Smooth muscle cell (in vitro differentiated cells): Measurements from ENCODE around the gene ZFAND3. TPM values are rescaled to one million over a fixed set of nuclear protein-coding genes. Genes with fewer than 3 reads are reported as not detected.

Experiments
- DNase-seq: peaks from one replicate; lab custom pipeline; 2025; ENCODE audit not compliant: unreplicated experiment; lab: John Stamatoyannopoulos, UW
- H2AFZ ChIP-seq: fragments of 200-600 bp; sonication (generic); 2 replicates; pipeline ENCODE4 v1.6.0; 2016; ENCODE audit warnings: antibody characterized with exemption, low read depth, mild to moderate bottlenecking
- H3F3A ChIP-seq: fragments of 200-600 bp; sonication (generic); 2 replicates; pipeline ENCODE4 v1.6.0; 2017; ENCODE audit warnings: antibody characterized with exemption, low read depth
- H3K27ac ChIP-seq: fragments of 200-600 bp; sonication (generic); 2 replicates; pipeline ENCODE4 v1.5.1; 2016; ENCODE audit warnings: low read depth, mild to moderate bottlenecking
- H3K27me3 ChIP-seq: fragments of 200-600 bp; sonication (generic); 2 replicates; pipeline ENCODE4 v1.6.1; 2016; ENCODE audit warnings: low read depth, mild to moderate bottlenecking
- H3K36me3 ChIP-seq: fragments of 200-600 bp; sonication (generic); 2 replicates; pipeline ENCODE4 v1.5.1; 2016; ENCODE audit warnings: low read depth
- H3K4me1 ChIP-seq: fragments of 200-600 bp; sonication (generic); 2 replicates; pipeline ENCODE4 v1.5.1; 2016; ENCODE audit warnings: low read depth
- H3K4me2 ChIP-seq: fragments of 200-600 bp; sonication (generic); 2 replicates; pipeline ENCODE4 v1.6.0; 2016; ENCODE audit warnings: mild to moderate bottlenecking
- H3K4me3 ChIP-seq: fragments of 200-600 bp; sonication (generic); 2 replicates; pipeline ENCODE4 v1.5.1; 2016; ENCODE audit warnings: mild to moderate bottlenecking
- H3K79me2 ChIP-seq: fragments of 200-600 bp; sonication (generic); 2 replicates; pipeline ENCODE4 v1.6.0; 2016; ENCODE audit warnings: low read depth, mild to moderate bottlenecking
- H3K9ac ChIP-seq: fragments of 200-600 bp; sonication (generic); 2 replicates; pipeline ENCODE4 v1.6.0; 2016; ENCODE audit warnings: low read depth
- H3K9me3 ChIP-seq: fragments of 200-600 bp; sonication (generic); replicated peaks from 2 replicates; pipeline ENCODE4 v1.5.1; 2016; ENCODE audit warnings: low read depth
- H4K20me1 ChIP-seq: fragments of 200-600 bp; sonication (generic); 2 replicates; pipeline ENCODE4 v1.6.0; 2016; ENCODE audit warnings: low read depth
- CTCF ChIP-seq: fragments of 200-600 bp; sonication (generic); IDR thresholded peaks from 2 replicates; pipeline ENCODE4 v1.5.1; 2017; ENCODE audit warnings: borderline replicate concordance, mild to moderate bottlenecking, antibody characterized with exemption; ENCODE audit not compliant: insufficient read depth, poor library complexity, severe bottlenecking
- WGBS: methylation state at CpG from one replicate; pipeline ENCODE4 v1.1.7; 2016; ENCODE audit warnings: low lambda C conversion rate; 5-methylcytosine and 5-hydroxymethylcytosine counted together
- polyA plus RNA-seq: library from polyadenylated mRNA; unstranded; fragments of >200 nt; fragmentation: Nextera tagmentation; extraction: Ambion mirVana; gene quantifications from 2 replicates; pipeline ENCODE4 v1.2.1, GENCODE V29; 2016
- total RNA-seq: library from RNA; depleted of rRNA; stranded (reverse); fragments of >200 nt; gene quantifications from 2 replicates; pipeline ENCODE4 v1.2.3, GENCODE V29; 2014

Gene ZFAND3
- total and polyA plus RNA-seq, 2 experiments from 2014 or later: 27.6 to 40.5 TPM

GRCh38 chr6:38114976-38115625, 295.6 kb downstream of the ZFAND3 start:
- Histone ChIP-seq H3K79me2 (peaks cover 18% of the 10 kb centered on the region), H3K36me3 (no peaks in the 10 kb centered on the region), H3F3A (no peaks in the 10 kb centered on the region), H3K9me3 (no peaks in the 10 kb centered on the region), H4K20me1 (peaks cover 100% of the 10 kb centered on the region), H3K27ac (peak overlapping the region; percentile 55), H3K27me3 (no peaks in the 10 kb centered on the region), H3K4me2 (no peak overlapping the region), H3K9ac (no peak overlapping the region), H3K4me1 (peaks cover 10% of the 10 kb centered on the region), H2AFZ (no peak overlapping the region), H3K4me3 (no peak overlapping the region)
- 69% methylated on average over 2 of the region's 2 CpGs for WGBS
- no peak for DNase-seq
- TF ChIP-seq CTCF: no peak

GRCh38 chr6:38115626-38116008, 296.1 kb downstream of the ZFAND3 start:
- Histone ChIP-seq H2AFZ (no peak overlapping the region), H3K4me1 (peaks cover 6% of the 10 kb centered on the region), H3K36me3 (no peaks in the 10 kb centered on the region), H3K27me3 (no peaks in the 10 kb centered on the region), H3K4me3 (no peak overlapping the region), H4K20me1 (peaks cover 98% of the 10 kb centered on the region), H3K27ac (peak overlapping the region; percentile 55), H3F3A (no peaks in the 10 kb centered on the region), H3K4me2 (no peak overlapping the region), H3K79me2 (peaks cover 18% of the 10 kb centered on the region), H3K9me3 (no peaks in the 10 kb centered on the region), H3K9ac (no peak overlapping the region)
- 76% methylated on average over 3 of the region's 3 CpGs for WGBS
- no peak for DNase-seq
- no peak for TF ChIP-seq CTCF

- DNase-seq: no peak
- no peaks in the 10 kb centered on the region for H3K27me3 ChIP-seq
- H3K4me1 ChIP-seq: peaks cover 6% of the 10 kb centered on the region
- no peaks in the 10 kb centered on the region for H3F3A ChIP-seq
- no peak overlapping the region for H3K9ac ChIP-seq
- no peak overlapping the region for H2AFZ ChIP-seq
- no peaks in the 10 kb centered on the region for H3K9me3 ChIP-seq
- 80% methylated on average over 6 of the region's 6 CpGs for WGBS
- peaks cover 98% of the 10 kb centered on the region for H4K20me1 ChIP-seq
- peaks cover 23% of the 10 kb centered on the region for H3K79me2 ChIP-seq
- H3K4me2 ChIP-seq: no peak overlapping the region
- no peak overlapping the region for H3K4me3 ChIP-seq
- no peak for TF ChIP-seq CTCF
- H3K27ac ChIP-seq: peak overlapping the region; percentile 55
- H3K36me3 ChIP-seq: no peaks in the 10 kb centered on the region
Observed at GRCh38 chr6:38116248-38116647, 296.7 kb downstream of the ZFAND3 start.

GRCh38 chr6:38117281-38117680, 297.8 kb downstream of the ZFAND3 start:
- no peak overlapping the region for H3K9ac ChIP-seq
- 67% methylated on average over 1 of the region's 1 CpG for WGBS
- H3K4me2 ChIP-seq: no peak overlapping the region

More at GRCh38 chr6:38117281-38117680, 297.8 kb downstream of the ZFAND3 start:
- no peak overlapping the region for H3K4me3 ChIP-seq
- no peak for TF ChIP-seq CTCF
- DNase-seq: no peak
- H3K27ac ChIP-seq: peak overlapping the region; percentile 55
- H2AFZ ChIP-seq: no peak overlapping the region
- H3K9me3 ChIP-seq: no peaks in the 10 kb centered on the region
- peaks cover 28% of the 10 kb centered on the region for H3K79me2 ChIP-seq
- no peaks in the 10 kb centered on the region for H3K36me3 ChIP-seq
- peaks cover 98% of the 10 kb centered on the region for H4K20me1 ChIP-seq
- no peaks in the 10 kb centered on the region for H3F3A ChIP-seq
- no peaks in the 10 kb centered on the region for H3K27me3 ChIP-seq
- no peaks in the 10 kb centered on the region for H3K4me1 ChIP-seq
